HG03108 (cell line): ENCODE results near the gene VTI1A.

Source experiments
- ATAC-seq: cut with Tn5 transposase; IDR thresholded peaks from one replicate; pipeline ENCODE4 v1.9.1; 2021; ENCODE audit warnings: moderate library complexity; ENCODE audit not compliant: unreplicated experiment

VTI1A gene

DNA sequence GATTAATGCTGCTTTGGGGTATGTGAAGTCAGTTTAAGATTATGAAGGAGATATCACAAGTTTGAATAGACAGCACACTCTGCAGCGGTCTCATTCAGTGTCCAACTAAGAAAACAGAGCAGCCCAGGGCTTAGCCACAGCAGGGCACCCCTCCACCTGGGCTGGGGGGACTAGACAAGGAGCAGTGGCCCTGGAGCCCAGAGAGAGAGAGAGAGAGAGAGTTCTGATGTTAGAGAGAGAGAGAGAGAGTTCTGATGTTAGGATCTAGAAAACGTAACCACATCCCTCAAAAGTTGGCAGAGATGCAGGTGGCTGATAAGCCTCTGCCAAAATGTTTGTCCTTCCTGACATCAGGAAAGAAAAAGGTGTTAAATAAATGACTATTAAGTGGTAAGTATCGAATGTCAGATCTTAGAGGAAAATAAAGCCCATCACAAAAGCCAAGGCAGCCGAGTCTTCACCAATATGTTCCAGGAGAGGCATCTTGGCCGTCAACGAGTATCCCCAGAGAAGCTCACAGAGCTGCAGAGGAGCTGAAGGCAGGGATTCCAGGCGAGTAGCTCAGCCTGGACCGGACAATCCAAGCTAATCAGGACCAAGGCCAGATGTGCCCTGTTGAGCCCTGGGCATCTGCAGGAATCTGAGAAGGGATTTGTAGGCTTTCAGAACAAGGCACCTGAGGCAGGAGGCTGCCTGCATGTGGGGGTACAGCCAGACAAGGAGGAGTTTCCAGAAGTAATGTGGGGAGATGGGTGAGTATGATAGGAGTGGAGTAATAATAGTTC, 352.9 kb downstream of the VTI1A start:
- ATAC-seq = no peak

DNA sequence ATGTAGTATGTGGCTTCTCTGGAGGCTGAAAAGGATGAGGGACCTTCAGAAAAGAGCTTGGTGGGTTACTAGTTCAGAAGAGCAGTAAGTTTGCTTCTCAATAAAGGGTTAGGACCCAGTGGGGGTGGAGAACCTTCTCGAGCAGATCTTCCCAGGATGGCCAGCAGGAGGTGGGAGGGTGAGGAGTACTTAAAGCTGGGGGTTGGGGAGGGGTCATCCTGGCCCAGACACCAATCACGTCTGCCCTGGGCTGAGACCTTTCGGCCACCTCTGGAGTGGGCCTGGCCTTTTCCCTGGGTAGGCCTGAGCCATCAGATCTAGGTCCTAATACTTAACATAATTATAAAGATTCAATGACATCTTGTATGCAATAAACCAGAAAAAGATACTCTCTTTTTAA, 354.0 kb downstream of the VTI1A start:
- no peak for ATAC-seq

- ATAC-seq = no peak
Observed at GRCh38 chr10:112801748-112802147, 354.7 kb downstream of the VTI1A start.

- ATAC-seq = no peak
Observed at GRCh38 chr10:112802411-112803022, 355.5 kb downstream of the VTI1A start.

DNA sequence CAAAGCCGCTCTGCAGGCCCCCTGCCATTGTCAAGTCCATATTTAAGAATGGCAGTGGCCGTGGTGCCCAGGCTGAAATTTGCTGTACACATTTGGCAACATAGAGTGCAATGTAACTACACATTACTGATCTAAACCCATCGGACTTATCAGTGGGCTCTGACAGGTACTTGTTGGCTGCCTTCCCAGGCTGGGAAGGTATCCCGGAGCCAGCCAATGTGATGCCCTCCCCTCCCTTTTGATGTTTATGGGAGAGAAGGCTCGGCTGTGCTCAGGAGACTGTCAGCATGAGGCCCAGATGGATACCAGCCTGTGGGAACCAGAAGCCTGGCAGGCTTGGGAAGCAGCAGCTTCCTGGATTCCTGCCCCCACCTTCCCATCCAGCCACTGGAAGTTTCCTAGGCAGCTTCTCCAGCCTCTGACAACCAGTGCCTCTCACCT, 357.0 kb downstream of the VTI1A start:
- ATAC-seq = no peak

DNA sequence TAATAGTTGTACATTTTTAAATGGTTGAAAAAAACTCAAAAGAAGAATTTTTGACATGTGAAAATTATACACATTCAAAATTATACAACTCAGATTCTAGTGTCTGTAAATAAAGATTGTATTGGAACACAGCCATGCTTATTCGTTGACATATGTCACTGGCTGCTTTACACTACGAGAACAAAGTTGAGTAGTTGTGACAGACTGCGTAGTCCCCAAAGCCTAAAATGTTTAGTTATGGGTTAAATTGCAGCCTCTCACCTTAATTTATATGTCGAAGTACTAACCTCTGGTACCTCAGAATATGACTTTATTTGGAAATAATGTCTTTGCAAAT, 358.2 kb downstream of the VTI1A start:
- ATAC-seq = no peak

GRCh38 chr10:112805701-112806100, 358.7 kb downstream of the VTI1A start:
- no peak for ATAC-seq

DNA sequence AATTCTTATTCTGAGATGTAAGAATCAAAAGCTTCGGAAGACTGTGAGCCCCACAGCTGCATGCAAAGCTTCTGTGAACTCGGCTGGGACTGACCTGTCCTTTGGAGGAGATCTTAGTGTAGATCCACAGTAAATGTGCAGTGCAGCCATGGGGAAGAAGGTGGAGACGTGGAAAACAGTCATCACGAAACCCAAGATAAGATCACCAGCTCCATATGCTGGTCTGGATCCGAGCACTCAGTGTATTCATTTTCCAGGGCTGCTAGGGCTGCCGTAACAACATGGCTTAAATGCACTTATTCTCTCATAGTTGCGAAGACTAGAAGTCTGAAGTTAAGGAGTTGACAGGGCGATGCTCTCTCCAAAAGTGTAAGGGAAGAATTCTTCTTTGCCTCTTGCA, 360.0 kb downstream of the VTI1A start:
- ATAC-seq = no peak

DNA sequence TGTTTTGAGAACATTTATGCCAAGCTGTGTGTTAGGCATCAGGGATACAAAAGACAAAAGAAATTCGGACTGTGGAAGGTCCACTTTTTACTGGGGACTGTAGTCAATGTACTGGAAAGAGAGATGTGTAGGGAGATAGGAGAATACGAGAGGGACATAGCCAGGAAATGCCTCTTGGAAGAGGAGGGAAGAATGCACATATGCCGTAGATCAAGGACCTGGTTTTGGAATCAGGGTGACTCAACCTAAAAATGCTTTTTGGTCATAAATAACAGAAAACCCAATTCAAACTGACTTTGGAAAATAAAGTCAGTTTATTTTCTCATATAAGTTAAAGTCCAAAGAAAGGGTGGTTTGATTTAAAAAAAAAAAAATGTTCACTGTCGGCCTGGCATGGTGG, 362.7 kb downstream of the VTI1A start:
- ATAC-seq = no peak

- ATAC-seq = no peak
Observed at GRCh38 chr10:112810711-112811151, 363.7 kb downstream of the VTI1A start.

DNA sequence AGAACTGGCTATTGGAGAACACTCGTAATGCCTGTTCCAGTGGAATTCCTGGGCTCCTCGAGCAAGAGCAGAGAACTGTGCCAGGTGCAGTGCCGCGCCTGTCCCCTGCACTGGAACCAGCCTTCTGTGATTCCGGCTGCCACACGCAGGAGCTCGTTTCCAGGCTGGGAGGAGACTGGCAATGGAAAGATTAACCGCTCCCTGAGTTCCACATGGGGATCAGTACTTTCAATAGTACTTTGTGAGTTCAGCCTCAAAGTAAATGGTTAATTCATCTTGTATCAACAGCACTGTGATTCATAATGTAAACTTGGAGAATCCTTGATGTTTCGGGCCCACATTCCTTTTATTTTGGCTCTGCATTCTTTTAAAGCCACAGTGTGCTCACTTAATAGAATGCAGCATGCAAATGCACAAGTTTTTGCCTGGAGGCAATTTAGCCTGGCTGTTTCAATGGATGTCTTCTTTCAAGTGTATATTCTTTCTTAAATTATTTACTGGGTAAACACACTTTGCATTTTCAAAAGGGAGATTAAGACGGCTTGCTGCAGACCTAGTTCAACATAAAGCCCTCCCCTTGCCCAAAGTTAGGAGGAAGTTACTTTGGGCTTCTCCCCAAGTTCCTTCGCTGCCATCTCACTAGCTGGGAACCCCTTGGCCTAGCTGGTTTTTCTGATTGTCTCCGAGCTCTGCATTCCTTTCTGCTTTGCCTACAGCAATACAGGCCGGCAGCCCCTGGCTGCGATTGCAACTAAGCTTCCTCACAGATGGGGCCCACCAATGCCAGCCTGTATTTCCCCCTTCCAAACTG, 364.9 kb downstream of the VTI1A start:
- no peak for ATAC-seq

DNA sequence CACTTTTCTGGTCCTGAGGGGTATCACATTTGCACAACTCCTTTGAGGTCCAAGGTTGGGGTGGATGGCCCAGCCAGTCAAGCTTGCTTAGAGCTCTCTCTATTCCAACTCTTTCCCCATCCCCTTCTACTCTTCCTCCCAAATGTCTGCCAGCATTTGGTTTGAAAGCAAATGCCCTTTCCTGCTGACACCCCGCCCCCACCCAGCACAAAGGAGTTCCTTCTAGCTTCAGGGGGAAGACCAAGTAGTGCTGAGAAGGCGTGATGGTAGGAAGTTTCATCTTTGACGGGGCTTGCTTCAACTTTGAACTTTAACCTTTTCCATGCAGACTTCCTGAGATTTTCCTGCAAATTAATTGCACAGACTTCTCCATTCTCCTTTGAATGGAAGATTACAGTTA, 365.6 kb downstream of the VTI1A start:
- no peak for ATAC-seq

DNA sequence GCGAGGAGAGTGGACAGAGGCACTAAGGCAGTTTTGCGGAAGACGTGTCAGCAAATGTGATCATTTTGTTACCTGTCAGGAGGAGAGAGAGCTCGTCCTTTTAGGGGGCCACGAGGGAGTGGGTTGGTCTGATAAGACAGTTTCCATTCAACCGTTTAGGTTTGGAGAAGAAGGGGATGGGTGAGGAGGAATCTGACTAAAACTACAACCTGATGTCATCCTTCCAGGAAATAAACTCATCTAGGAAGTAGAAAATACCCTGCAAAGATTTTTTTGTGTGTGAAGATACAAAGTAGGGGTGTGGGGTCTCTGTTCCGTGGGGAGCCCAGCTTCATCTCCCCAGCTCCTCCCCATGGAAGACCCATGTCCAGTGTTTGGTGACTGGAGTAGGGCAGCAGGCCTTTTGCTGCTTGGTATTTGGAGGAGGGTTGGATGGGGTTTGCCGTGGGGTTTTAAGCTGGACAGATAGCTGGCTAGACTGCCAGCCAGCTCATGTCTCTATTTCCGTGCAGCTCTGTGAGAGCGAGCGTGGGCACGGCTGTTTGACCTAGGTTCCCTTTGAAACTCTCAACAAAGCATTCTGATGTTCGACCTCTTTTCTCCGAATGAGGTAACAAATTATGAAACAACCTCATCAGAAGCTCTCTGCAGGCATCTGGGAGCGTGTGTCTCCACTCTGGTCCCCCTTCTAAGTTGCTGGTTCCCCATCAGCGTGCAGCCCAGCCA, 367.0 kb downstream of the VTI1A start:
- ATAC-seq = no peak

DNA sequence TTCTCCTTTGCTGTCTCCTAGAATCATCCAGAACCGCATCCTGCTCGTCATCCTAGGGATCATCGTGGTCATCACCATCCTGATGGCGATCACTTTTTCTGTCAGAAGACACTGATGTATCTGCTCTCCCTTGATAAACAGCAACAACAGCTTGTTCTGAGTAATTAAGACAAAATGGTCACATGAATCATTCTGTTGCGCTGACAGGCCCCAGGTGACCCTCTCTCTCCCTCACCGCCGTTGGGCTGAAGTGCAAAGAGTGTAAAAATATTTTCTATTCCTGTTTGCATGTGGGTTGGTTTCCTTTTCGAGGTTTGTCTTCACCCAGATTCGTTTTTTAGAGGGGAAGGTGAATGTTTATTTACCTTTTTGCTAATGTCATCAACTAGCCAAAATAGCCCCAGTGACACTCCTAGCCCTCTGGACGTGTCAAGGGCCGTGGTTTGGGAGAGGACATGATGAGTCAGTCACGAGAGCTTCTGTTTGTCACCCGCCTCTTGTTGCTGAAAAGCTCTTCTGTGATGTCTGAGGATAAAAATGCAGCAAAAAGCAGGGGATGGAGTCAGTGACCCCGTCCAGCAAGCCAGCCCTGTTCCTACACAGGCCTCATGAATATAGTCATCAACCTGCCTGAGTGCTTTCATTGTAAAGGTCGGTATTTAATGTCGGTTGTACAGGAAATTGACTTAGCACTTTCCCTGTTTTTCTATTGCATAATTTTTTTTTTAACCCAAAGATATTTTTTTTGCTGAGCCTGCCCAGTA, 368.4 kb downstream of the VTI1A start:
- ATAC-seq = no peak

DNA sequence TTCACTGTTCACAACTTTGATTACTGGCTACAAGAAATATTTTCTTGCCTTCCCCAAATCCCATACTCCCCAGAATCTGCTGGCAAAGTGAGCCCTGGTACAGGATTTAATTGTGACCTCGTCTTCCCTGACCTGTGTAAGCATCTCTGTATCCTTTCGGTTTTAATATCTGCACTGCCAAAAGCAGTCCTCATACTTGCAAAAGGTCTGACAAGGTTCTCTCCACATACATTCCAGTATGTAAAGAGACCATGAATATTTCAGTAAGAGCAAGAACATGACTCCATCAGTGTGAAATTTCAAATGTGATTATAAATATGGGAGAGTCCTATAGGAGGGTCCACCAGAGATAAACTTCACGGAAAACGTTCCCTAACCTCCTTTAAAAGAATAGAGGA, 369.0 kb downstream of the VTI1A start:
- no peak for ATAC-seq

DNA sequence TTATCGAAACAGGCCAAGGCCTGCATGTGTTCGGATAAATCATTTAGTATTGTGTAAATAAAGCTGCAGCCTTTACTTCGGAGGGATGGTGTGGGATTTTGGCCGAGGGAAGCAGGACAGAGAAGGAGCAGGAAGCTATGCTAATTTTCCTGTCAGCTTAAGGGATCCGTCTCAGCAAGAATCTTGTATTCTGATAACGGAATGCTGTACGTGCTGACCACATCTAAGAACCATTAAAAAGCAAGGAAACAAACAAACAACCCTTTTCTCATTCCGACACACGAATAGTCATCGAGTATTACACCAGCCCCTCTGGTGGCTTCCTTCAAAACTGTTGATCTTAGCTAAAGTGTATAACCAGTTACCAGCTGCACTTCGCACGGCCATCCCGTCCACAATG, 369.9 kb downstream of the VTI1A start:
- no peak for ATAC-seq

- ATAC-seq = no peak
Observed at GRCh38 chr10:112817981-112818777, 371.2 kb downstream of the VTI1A start.

GRCh38 chr10:112819231-112819630, 372.2 kb downstream of the VTI1A start:
- no peak for ATAC-seq

DNA sequence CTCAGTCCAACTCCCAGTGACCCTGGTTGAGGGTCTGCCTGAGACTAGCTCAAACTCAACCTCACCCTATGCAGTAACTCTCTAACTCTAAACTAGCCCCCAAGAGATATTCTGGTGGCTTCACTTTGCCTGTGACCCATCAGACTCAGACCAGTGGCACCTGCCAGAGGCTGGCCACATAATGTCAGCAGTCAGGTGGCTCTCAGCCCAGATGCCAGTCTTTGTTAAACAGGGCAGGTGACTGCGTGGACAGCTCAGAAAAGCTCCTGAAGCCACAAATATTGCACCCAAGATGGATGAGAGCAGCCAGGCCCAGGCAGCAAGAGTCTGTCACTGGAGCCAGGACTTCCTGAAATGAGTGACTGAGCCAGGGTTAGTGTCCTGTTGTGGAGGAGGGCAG, 373.3 kb downstream of the VTI1A start:
- no peak for ATAC-seq

- ATAC-seq = no peak
Observed at GRCh38 chr10:112821038-112821437, 374.0 kb downstream of the VTI1A start.
